Stimulated activated CD4-positive, alpha-beta T cell treated with anti-CD3 and anti-CD28 coated beads, Interleukin-4, amount 100 ng/mL, for 24 hours (primary cell): Measurements from ENCODE around the gene ANO6.
"Not testable (repeated sequence)": the region's sequence is repeated elsewhere in the genome, so short reads cannot be mapped to it uniquely, and the experiment has no call there.

Experiments
- DNase-seq: peaks from one replicate; pipeline ENCODE4 v3.0.0-alpha.2; 2020

ANO6 gene

DNA sequence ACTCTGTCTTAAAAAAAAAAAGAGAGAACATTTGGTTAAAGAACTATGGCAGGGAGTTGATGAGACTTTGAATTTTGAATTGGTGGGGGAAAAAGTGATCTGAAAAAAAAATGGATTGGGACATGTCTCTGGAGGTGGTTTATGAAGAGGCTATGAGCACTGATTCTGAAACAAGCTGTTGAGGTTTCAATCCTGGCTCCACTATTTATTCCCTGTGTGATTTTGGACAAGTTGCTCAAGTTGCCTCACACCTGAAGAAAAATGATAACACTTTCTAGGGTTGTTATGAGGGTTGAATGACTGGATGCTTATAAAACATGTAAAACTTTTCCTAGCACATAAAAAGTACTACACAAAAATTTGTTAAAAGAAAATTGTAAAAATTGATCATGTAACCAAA, 1.8 kb upstream of the ANO6 start:
- DNase-seq = no peak

DNA sequence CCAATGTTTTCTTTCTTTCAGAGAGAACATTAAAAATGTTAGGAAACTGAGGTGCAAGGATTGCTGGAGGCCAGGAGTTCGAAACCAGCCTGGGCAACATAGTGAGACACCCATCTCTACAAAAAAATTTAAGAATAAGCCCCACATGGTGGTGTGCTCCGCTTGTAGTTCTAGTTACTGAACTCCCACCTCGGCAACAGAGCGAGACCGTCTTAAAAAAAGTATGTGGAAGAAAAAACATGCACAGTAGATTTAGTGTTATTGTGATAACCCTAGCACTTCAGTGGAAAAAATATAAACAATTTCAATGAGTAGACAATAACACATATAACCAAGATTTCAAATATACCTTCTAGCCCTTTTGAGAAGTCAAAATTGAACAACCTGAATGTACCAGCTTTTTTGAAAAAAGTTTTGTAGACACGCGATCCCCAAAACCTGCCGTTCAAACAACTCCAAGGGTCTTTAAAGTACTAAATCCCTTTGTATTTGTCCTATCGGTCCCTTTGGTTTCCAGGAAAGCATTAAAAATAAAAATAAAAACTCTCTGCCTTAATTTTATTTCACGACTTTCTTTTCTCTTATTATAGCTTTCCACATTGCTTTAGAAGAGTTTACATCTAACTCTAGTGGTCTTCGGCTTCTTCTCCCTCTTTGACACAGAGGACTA, 1.0 kb upstream of the ANO6 start:
- DNase-seq = no peak

DNA sequence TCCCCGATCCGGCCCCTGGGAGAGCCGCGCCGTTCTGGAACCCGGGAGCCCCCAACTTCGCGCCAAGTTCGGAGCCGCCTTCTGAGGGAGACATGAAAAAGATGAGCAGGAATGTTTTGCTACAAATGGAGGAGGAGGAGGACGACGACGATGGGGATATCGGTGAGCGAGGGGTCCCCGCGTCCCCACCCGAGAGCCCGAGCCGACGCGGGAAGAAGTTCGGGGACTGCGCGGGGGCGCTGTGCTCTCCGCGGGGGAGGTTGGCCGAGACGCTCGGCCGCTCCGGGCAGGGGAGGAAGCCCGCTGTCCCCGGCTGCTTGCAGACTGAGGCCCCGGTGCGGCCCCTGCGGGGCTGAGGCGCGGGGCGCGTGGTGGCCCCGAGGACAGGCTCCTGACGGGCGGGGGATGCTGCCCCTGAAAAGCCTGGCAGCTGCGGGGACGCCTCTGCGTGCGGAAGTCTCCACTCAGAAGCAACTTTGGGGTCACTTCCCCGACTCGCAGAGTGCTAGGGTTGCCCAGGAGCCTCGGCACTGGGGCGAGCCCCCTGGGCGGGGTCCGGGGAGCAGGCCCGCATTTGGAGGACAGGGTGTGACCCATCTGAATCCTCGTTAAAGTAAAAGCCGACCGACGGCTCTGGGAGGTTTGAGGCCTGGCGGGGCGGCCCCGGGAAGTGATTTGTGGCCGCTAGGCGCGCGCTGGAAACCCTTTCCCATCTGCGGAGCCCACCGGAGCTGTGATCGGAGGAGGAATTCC, 511 bp downstream of the ANO6 start:
- DNase-seq = peak; percentile 45

DNA sequence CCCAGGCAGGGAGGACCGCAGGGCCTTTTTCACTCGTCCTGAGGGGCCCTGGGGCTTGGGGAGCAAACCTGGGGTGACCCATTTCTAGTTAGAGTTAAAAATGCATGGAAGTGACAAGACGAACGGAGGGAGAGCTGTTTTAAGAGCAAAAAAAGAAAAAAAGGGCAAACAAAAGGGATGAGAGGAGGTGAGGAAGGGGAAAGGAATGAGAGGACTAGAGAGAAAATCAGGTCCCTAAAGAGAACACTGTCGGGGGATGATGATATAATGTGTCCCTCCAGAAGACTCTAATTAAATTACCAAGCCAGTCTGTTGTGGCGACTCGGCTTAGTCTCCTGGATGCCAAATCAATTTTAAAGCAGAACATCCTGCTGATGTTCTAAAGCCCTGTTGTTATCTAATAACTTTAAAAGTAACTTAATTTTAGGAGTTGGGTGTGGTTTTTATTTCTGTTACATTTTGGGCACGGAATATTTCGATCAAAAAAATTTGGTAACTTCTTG, 1.1 kb downstream of the ANO6 start:
- no peak for DNase-seq

DNA sequence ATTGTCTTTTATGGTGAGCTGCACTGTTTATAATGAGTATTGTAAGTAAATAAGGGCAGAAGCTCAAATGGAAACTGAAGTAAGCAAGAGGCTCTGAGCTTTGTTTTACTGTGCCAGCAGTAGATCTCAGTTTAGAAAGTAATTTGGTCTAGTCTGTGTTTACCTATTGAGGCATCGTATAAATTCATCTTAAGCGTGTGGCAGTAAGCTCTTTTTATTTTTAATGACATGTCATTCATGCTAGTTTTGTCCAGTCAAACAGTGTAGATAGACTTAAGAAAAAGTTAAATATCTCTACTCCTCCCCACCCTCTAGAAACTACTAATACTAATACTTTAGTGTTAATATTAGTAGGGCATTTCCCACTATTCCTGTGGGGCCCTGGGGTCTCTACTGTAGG, 2.0 kb downstream of the ANO6 start:
- DNase-seq = no peak

DNA sequence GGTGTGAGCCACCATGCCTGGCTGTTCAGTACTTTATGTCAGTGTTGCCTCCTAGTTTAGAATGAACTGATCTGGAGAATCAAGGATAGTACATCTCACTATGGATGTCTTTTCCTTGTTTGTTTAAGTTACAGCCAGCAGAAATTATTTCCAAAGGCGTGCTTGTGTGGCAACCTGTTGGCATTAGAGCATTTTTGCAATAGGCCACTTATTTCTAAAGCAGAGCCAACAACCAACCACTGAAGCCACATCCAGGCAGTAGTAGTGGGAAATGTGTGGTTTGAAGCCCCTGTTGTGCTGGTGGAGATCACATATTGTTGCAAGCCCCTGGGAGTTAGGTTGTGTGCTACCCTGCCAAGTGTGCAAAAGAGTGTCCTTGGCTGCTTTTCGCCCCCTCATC, 3.7 kb downstream of the ANO6 start:
- DNase-seq = no peak

DNA sequence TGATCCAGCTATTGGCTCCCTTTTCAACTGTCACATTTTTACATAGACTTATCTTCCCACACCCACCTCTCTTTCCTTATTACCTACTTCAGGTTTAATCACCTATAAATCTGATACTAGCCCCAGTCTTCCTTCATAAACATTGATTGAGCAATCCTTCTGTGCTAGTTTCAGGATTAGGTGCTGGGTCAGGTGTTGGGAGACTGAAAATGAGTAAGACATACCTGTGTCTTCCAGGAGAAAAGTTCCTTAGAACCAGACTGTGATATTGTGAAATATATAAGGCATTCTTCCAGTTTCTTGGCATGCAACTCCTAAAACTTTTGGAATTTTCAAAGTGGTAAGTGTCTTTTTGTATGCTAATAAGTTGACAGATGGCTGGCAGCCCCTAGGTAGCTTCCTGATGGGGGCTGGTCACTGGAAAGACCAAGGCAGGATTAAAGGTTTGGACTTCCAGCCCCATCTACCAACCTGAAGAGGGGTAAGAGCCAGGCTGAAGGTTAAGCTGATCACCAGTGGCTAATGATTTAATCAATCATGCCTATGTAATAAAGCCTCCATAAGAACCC, 4.6 kb downstream of the ANO6 start:
- DNase-seq = no peak

DNA sequence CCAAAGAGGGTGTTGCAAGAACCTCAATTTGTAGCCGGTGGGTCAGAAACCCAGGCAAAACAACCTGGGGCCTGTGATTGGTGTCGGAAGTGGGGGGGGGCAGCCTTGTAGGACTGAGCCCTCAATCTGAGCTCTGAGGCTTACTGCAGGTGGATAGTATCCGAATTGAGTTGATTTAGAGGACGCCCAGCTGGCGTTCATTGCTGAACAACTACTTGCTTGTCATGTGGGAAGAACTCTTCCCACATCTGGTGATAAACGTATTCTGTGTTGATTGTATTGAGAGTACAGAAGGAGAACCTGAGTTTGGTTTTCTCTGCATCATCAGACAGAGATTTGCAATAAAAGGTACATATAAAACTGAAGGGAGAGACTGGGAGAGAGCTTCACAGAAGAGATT, 5.1 kb downstream of the ANO6 start:
- DNase-seq = no peak

DNA sequence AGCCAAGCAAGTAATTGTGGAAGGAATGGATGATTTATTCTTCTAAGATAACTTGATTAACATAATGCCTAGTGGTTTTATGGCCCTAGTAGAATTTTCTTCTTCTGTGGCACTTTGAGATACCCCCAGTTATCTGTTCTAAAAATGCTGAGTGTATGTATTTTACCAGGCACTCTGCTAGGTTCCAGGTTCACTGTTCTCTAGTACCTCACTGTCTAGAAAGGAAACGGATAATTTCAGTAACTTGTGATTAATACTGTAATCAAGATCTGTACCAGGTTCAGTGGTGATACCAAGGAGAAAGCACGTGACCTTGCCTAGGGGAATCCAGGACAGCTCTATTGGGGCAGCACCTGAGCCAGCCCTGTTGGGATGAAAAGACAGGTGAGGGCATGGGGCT, 8.0 kb downstream of the ANO6 start:
- DNase-seq = no peak

DNA sequence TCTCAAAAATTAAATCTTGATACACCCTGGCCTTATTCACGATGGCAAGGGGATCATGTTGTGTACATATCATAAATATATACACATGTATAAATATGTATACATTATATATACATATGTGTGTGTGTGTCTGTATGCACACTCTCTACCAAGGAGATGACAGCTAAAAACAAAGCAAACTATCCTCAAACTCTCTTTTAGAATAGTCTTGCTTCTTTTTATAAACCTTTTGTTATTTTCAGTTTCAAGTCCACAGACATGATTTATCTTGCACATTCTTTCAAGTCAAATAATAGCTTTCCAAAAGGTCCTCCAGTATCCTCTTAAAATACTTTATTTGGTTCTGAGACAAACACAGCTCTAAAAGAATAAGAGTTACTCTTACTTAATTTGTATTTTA, 8.4 kb downstream of the ANO6 start:
- no peak for DNase-seq

DNA sequence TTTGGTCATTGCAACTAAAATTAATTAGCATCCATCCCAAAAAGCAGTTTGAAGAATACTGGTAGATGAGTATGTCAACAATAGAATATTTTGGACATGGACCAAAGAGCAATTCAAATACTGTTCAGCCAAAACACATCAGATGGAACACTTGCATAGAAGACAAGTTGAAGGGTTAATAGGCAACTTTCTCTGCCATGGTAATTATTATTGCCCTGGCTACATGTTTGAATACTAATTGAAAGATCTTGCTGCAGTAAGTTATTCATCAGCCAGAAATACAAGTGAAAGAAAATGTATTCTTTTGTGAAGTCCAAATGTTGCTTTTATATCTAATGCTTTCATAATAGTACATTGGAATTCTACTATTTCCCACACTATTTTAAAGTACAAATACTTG, 10.1 kb downstream of the ANO6 start:
- no peak for DNase-seq

DNA sequence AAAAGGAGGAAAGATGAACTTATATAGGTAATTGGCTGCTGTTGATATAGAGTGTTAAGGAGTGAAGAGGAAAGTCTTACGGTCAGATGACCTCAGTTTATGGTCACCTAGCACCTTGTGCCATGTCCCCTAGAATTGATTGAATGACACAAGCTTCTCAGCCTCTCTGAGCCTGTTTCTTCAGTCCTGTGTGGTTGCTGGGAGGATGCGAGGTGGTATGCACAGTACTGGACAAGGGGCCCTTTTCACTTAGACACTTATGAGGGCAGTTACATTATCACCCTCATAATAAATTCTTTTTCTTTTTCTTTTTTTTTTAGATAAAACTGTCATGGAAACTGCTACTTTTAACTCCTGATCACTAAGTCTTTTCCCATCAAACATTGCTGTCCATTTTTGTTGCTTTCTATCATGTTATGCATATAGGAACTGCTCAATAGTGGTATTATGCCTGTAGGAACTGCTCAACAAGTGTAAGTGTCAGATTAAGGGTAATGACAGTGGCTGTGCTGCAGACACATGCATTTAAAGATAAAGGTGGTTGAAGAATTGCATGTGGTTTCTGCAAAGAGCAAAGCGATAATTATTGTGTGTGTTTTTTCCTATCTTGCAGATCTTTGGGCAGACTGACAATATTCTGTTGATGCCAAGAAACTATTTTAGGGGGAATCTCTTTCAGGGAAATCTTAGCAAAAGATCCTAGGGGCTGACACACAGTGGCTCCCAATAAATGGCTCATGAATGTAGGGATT, 11.6 kb downstream of the ANO6 start:
- no peak for DNase-seq

DNA sequence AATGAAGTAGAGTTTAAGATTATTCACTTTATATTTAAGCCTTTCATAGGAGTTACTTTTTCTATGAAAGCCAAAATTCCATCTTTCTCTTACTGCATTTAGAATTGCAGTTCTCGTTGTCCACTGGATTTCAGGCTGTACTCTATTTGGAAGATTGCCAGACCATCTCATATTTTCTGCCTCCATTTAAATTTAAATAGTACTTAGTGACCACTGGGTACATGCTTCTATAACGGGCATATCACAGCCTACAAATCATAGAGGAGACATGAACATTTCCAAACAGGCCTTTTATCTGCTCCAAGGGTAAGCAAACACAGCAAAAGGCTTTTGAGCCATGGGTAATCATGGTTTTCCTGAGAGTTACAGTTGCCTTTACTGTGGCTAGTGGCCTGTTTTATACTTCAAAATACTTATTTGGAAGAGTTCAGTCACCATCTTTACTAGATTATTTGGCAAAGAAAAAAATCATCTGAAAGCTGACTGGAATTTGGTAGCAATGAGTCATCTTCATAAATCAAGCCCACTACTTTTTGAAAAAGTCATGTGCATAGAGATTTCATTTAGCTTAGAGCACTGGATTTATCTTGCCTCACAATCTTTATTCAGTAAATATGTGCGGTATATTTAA, 15.7 kb downstream of the ANO6 start:
- no peak for DNase-seq

DNA sequence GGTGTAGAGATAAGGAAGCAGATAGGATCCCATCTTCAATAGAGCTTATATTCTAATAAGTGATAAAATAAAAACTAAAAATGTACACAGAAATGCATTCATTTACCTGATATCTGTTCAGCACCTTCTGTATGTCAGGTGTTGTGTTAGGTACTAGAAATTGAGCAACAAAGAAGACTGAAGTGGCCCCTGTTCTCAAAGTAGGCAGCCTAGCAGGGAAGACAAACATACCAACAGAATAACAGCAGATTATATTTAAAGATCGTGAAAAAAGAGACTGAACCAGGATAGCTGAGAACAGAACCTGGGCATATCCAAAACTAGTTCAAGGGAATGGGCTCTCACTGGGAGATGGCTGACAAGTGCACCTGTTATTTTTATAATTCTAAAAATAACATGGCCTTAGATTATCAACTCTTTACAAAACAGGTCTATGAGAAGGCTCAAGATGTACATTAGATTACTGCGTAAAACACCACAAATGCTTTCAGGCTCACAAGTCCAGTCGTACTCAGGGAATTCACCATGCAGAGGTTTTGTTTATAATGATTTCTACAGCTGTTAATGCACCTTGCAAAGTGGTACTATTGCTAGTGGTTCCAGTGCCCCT, 16.4 kb downstream of the ANO6 start:
- no peak for DNase-seq

DNA sequence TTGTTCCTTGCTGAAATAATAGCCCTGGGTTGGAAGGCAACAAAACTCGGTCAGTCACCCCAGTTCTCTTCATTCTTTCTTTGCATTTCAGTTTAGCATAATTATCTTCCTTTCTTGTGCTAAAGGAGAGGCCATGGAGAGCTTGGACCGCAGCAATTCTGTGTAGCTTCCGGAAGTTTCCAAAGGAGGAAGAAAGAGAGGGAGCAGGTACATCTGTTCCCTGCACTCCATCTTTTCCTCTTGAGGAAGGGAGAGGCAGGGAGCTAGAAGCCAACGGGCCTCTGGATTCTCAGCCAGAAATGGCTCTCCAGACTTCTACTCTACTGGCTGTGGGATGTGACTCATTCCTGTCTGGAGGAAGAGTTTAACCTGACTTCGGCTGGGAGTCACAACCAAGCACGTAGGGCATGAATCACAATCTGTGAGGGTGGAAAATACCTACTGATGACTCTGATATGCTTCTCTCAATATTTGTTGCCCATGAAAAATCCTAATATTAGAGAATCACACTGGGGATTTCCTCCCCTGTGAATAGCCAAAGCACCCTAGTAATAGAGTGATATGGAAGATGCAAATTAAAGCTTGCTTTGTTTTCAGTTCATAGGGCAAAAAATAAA, 17.0 kb downstream of the ANO6 start:
- peak; percentile 66 for DNase-seq

DNA sequence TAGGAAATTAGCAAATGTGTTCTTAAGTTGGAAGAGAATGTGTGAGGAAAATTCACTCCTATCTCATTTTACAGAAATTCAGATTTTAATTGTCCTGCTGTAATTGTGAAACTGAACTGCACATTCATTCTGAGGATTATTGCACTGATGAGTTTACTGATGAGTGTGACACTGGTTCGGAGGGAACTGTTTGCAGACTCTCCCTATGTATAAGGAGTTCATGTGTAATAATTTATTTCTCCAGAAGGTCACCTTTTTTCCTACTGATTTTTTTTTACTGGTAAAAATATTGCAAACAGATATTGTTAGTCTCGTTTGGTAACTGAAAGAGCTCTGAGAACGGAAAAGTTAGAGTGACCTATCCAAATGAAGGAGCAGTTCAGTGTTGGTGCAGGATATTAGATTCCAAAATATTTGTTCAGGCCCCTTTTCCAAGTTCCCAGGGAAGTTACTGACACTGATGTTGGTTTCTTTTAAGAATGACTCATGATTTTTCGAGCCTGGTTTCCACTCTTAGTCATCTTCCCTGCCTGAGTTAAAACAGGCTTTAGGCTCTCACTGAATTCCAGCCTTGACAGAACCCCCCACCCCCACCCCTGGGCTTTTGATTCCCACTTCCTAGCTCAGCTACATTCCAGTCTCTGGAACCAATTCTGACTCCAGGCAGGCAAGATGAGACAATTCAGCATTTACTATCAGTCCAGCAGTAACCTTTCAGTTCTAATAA, 18.4 kb downstream of the ANO6 start:
- DNase-seq = peak; percentile 10

DNA sequence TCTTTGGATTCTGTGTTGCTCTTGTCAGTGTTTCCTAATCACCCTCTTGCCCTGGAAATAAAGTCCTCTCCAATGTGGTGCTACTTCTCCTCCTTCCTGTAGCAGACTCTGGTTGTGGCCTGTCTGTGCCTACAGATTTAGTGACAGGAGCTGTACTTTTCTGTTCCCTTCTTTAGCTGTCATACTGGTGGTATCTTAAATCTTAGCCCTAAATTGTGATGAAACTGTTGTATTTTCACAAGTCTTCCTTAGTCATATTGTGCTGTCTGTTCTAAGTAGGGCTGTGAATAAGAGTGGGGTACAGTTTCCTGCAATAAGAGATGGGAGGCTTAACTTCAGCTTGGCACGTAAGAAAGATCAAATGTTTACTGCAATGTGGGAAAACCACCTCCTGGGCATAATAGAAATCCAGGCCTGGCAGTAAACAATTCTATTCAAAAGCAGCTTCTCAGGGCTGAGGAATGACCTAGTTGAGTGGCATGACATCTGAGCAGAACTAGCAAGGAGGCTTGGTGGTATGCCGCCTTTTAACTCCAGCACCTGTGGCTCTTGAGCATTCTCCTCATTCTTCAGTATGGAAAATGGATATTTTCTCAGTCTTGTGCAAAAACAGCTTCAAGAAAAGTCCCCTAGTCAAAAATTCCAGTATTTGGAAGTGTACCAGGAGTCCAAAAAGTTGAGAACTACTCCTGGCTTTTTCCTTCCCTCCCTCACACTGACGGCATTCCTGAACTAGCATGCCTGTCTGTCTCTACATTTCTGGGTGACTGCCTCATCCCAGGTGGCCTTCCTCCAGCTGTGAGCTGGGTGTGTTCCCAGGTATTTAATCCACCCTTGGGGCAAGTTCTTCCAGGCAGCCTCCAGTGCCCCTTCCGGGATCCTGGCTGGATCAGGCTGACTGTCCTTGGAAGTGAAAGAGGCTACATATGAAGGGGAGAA, 19.5 kb downstream of the ANO6 start:
- DNase-seq = peak; percentile 10

DNA sequence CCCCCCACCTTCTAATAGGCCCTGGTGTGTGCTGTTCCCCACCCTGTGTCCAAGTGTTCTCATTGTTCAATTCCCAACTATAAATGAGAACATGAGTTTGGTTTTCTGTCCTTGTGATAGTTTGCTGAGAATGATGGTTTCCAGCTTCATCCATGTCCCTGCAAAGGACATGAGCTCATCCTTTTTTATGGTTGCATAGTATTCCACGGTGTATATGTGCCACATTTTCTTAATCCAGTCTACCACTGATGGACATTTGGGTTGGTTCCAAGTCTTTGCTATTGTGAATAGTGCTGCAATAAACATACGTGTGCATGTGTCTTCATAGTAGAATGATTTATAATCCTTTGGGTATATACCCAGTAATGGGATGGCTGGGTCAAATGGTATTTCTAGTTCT, 20.5 kb downstream of the ANO6 start:
- not testable (repeated sequence) for DNase-seq

DNA sequence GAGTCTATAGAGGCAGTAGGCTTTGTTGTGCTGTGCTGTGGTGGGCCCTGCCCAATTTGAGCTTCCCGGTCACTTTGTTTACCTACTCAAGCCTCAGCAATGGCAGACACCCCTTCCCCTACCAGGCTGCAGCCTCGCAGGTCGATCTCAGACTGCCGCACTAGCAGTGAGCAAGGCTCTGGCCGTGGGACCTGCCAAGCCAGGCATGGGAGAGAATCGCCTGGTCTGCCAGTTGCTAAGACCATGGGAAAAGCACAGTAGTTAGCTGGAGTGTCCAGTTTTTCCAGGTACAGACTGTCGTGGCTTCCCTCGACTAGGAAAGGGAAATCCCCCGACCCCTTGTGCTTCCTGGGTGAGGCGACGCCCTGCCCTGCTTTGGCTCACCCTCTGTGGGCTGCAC, 26.3 kb downstream of the ANO6 start:
- DNase-seq = no peak

DNA sequence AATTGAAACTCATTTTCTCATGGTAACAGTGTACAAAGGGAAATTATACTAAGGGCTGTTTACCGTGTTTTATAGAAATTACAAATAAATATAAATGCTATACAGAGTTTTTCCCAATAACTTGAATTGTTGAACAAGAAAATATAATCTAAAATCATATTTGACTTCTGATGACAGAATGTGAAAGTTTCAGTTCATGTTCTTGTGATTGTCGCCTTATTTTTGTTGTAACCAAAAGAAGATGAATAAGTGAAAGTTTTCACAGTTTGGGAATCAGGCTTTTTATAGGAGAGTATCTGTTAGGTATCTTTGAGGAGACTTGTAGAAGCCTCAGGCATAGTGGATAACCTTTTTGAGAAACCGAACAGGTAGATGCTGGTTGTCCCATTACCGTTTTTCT, 28.1 kb downstream of the ANO6 start:
- no peak for DNase-seq
